Measurements from ENCODE around the gene FJX1.

Gene FJX1

DNA sequence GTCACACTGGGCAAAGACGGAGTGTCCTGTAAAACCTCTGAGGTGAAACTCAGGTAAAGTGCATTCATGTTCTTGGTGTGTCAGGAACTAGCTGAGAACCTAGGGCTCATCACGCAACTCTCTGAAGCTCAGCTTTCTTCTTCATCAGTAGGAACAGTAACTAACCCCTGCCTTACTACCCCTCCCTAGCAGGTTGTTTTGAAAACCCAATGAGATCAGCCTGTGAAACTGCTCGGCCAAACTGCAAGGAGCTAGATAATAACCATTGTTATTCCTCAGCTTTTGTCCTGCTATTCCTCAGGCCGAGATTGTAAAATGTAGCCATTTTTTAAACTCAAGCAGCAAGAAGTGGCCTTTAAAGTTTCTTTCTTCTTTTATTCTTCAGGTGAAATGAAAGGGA is 9.8 kb upstream of the FJX1 start:
- DNase-seq (ENCODE audit: low read depth), result no peak

DNA sequence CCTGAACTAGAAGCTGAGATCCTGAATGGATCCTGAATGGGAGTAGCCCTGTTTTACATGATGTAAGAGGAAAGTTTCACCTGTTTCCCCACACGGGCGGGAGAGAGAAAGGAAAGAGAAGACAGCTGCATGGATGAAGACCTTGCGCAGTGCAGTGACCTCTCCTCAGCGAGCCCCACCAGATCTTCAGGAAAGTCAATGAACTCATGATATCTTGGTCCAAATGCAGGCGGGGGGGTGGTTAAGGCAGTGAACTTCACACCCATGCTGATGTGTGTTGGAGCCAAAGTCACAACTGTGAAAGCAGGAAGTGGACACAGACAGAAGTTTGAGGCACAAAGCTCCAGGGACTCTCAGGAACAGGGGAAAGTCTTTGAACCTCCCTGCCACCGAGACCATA is 8.6 kb upstream of the FJX1 start:
- no peak for DNase-seq (ENCODE audit: low read depth)

DNA sequence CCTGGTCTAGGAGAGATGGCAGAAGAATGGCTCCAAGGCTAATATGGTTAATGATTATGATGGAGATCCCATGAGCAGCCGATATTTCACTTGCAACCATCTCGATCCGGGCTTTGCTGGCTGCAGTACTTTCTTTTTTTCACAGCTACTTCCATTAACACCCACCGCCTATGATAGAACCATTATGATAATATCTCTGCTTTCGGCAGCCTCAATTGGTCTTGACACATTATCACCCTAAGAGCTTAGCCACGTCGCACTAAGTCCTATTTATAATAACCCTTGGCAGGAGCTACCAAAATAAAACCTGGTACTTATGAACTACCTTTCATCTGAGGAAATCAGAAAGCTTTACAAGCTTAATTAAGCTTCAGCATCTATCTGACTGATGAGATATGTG is 7.6 kb upstream of the FJX1 start:
- DNase-seq (ENCODE audit: low read depth), result no peak

DNA sequence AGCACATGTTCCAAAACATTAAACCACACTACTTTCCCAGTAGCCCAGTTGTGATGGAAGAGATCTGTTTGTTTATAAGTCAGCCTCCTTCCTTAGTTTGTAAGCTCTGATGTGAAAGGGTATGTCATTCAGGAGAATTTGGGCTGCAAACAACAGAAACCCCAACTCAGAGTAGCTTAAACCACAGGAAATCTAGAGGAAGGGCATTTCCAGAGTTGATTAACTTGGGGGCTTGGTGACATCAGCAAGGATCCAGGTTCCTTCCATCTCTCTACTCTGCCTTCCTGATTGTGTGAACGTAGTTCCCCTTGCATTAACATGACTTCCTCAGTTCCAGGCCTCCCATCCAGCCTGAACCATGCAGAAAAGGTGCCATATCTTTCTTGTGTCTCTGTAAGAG is 6.5 kb upstream of the FJX1 start:
- DNase-seq (ENCODE audit: low read depth), result no peak

DNA sequence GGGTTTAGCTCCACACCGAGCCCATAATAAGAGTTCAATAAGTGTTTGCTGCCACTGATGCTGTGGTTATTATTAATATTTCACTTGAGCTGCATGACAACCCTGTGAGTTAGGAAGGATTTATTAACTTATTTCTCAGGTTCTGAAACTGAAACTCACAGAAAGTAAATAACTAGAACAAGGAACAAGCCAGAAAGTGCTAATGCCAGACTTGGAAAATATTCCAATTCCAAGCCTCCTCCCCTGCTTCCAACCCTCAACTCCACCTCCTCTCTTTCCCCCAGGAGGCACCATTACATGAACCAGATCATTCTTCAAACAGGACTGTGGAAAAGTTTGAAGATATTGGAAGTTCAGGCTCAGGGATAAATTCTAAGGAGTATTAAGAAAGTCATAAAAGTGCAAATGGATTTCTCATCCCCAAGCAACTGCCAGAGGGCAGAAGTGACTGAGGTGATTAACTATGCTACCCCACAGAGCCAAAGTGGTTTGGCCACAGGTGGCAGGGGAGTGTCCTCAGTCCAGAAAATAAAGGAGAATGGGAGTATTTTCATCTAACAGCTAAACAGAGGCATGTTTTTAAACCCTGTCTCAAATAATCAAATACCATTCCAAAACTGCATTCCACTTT is 3.2 kb upstream of the FJX1 start:
- no peak for DNase-seq (ENCODE audit: low read depth)

DNA sequence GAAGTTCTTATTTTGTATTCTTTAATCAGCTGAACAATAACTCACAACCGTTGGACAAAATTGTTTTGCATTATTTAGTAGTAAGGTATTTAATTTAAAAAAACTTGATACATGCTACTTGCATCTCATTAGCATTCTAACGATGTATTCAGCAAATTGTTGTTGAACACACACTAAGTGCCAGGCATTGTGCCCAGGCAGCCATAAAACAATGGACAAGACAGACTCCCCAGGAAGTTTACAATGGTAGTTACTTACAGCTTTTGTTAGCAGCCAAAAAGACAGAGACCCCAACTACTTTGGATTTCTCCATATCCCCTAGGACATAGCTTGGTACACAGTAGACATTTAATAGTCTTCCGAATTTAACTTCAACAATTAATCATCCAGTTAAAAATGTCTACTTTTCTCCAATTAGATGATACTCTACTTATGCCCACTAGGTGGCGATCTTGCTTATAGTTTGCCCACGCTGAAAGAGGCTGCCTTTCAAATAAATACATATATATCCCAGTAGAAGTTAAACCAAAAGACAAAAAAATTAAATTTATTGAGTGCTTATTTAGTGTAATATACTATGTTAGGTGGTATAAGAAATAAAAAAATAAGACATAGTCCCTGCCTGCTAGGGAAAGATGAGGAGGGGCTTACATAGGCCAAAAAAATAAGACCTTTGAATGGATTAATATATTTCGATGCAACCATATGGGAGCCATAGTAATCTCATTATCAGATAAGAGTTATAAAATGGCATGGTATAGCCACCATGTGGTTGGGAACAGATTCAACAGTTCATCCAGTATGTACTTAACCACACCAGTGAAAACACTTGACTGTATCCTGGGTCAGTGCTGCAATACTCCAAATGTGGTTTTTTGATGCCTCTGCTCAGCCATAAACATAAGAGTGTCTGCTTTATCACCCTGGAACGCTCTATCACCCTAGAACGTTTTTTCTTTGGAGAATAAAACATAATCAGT is 2.0 kb upstream of the FJX1 start:
- no peak for DNase-seq (ENCODE audit: low read depth)

DNA sequence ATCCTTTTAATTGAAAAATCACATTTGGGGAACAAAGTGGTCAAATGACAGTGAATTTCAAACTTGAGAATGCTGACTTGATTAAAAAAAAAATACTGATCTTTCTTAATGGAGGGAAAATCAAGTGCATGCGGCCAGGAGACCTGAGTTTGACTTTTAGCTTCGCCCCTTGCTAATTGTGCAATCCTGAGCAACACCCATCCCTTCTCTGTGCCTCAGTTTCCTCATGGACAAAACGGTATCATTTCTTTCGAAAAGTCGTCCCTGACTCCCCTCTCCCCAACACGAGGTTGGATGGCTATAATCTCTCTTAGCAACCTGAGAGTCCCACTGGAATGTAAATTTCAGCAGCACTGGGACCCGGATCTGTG is 959 bp upstream of the FJX1 start:
- no peak for DNase-seq (ENCODE audit: low read depth)

DNA sequence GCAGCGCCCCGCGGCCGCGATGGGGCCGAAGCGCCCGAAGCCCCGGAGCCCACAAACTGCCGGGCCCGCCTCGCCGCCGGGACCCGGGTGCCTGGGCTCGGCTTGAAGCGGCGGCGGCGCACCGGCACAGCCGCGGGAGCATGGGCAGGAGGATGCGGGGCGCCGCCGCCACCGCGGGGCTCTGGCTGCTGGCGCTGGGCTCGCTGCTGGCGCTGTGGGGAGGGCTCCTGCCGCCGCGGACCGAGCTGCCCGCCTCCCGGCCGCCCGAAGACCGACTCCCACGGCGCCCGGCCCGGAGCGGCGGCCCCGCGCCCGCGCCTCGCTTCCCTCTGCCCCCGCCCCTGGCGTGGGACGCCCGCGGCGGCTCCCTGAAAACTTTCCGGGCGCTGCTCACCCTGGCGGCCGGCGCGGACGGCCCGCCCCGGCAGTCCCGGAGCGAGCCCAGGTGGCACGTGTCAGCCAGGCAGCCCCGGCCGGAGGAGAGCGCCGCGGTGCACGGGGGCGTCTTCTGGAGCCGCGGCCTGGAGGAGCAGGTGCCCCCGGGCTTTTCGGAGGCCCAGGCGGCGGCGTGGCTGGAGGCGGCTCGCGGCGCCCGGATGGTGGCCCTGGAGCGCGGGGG is 346 bp downstream of the FJX1 start:
- DNase-seq (ENCODE audit: low read depth), result no peak

DNA sequence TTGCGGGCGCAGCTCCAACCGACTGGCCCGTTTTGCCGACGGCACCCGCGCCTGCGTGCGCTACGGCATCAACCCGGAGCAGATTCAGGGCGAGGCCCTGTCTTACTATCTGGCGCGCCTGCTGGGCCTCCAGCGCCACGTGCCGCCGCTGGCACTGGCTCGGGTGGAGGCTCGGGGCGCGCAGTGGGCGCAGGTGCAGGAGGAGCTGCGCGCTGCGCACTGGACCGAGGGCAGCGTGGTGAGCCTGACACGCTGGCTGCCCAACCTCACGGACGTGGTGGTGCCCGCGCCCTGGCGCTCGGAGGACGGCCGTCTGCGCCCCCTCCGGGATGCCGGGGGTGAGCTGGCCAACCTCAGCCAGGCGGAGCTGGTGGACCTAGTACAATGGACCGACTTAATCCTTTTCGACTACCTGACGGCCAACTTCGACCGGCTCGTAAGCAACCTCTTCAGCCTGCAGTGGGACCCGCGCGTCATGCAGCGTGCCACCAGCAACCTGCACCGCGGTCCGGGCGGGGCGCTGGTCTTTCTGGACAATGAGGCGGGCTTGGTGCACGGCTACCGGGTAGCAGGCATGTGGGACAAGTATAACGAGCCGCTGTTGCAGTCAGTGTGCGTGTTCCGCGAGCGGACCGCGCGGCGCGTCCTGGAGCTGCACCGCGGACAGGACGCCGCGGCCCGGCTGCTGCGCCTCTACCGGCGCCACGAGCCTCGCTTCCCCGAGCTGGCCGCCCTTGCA is 1.0 kb downstream of the FJX1 start:
- DNase-seq (ENCODE audit: low read depth), result no peak

DNA sequence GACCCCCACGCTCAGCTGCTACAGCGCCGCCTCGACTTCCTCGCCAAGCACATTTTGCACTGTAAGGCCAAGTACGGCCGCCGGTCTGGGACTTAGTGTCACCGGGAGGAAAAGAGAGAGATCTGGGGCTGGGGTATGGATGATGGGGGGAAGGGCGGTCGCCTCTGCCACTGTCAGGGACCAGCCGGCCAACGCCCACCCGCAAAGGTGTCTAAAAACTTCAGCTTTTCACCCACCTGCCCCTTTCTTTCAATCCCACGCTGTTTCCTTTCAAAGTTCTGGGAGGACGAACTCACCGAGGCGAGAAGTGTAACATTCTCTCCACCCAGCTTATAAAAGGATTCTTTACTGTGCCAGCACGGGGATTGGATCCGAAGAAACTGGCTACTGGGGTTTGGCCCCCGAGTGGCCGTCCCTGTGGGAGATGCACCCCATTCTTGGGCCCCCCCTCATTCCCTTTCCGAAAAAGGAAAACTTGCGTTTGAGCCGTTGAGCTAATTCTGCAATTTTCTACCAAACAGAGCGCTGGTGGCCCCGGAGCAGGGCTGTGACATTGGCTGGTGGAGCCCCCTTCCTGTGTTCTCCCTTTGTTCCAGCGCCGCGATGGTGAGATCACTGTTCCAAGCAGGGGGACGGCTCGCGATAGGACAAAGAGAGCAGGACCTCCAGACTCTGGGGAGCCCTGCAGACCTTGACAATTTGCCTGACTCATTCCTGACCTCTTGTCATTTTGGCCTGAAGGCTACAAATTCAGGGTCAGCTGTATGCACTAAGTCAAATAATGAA is 1.8 kb downstream of the FJX1 start:
- no peak for DNase-seq (ENCODE audit: low read depth)

DNA sequence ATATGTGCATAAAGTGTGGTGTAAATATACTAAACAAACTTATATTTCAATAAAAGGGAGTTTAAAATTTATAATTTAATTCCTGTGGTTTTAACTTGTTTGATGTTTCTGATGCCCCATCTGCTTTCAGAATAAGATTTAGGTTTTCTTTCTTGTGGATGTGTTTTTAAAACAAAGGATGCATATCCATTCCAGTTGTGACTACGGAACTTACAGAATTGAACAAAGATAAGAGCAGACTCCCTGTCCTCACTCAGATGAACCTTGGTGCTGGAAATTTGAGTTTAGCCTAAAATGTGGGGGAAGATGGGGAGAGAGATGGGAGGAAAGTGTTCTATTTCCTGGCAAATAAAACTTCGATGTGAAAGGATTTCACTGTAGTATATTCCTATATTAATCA is 2.5 kb downstream of the FJX1 start:
- DNase-seq (ENCODE audit: low read depth), result no peak

DNA sequence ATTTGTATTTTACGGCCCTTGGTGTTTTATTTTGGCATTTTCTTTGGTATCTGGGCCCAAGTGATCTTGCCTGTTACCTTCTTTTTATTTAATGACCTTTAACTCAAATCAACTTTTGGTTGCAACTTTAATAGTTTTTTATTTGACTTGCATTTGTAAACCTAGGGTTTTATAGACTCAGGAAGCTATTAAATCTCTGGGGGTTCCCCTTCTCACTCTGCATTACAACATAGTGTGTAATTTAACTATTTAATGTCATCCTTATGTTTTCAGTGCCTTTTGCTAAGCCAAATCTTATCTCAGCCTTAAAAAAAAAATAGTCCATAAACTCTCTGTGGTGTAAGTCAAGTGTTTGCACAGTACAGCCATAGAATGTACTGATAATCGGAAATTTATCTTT is 3.4 kb downstream of the FJX1 start:
- DNase-seq (ENCODE audit: low read depth), result no peak

DNA sequence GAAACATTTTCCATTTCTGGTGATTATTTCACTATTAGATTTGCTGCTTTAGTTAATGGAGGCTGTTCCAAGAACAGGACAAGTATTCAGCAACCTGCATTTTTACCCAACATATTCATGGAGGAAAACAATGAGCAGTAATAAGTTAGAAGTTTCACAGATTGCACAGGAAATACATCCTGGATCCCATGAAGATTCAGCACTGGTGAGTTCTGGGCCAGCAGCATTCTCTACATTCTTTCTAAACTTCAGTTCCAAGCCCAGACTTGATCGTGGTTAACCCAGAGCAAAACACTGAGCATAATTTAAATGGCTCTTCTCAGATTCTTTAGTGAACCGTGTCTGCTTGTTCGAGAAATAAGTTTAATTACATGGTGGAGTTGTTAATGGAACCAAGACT is 3.8 kb downstream of the FJX1 start:
- DNase-seq (ENCODE audit: low read depth), result no peak

DNA sequence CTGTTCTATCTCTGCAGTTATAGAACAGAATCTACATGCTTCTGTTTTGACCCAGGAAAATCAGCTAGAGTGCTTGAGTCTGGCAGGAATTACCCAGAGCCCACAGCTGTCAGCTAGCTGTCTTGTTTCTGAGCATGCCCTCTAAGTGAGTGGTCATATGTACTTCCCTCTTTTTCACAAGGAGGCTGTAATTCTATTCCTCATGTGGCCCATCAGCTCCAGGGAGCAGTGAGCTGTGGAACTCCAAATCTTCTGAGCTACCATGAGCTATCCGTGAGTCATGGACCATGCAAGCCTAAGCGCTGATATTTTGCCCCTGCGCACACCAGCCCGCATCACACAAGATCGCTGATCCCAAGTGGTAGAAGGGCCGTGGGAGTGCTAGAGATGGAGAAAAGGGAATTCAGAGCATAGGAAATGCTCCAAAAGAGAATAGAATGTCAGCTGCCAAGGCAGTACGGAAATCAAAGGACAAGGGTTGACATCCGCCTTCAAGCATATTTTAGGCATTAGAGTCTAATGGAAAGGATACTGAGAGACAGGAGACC is 5.4 kb downstream of the FJX1 start:
- DNase-seq (ENCODE audit: low read depth), result no peak

DNA sequence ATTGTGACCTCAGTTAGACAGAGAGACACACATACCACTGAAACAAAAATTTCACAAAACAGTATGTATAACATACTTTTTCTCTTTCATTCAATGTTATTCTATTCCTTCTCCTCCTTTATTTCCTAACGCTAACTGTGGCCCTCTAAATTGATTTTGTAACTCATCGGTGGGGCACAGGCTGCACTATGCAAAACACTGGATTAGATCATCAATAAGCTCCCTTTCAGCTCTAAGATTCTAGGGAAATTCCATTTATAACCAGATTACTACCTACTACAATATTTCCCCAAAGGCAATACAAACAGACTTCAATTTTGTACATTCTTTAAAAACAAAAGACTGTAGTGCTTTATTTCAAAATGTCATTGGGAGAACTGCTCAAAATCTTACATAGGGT is 6.1 kb downstream of the FJX1 start:
- DNase-seq (ENCODE audit: low read depth), result no peak

DNA sequence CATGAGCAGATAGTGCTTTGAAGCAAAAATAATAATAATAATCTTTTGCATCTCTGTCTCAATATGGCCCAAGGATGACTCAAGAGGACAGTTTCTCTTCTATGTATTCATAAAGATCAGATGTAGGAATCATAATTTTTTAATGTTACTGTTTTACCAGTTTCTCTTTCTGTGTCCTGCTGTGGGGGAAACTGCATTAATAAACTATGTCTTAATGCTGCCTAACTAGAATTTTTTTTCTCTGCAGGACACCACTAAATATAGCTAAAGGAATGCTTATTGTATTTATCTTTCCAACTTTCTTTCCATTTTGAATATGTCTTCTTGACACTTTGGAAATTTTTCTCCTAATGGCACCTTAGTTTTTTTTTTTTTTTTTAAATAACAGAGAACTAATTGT is 6.5 kb downstream of the FJX1 start:
- DNase-seq (ENCODE audit: low read depth), result no peak

DNA sequence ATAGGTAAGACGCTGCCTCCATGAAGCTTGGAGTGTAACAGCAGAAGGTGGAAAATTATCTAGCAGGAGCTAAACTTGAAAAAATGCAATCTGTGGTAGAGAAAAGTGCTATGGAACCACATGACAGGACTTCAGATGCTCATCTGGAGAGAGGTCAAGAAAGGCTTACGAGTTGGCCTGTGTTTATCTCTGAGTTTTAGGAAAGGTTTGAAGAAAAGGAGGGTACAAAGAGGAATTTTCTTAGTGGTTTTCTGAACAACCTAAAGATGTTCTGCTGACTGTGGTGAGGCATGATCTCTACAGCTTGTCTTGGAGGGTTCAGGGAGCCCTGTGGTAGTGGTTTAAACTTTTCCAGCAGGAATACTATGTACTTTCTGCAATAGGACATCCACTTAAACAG is 8.2 kb downstream of the FJX1 start:
- no peak for DNase-seq (ENCODE audit: low read depth)

DNA sequence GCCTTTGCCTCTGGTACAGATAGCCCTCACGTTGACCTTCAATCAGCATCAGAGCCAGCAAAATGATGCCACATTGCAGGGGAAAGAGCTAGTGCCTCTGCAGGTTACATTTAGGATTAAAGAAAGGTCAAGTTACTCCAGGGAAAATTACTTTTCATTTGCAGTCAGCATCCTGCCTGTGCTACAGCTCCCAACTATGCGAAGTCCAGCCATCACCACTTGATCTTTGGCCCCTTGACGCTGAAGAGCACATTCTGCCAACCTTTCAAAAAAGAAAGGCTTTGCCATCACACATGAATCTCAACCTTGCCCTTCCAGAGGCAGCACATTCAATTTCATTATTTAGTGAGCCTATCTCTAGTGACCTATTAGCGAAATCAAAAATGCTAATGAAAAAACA is 11.3 kb downstream of the FJX1 start:
- DNase-seq (ENCODE audit: low read depth), result no peak

DNA sequence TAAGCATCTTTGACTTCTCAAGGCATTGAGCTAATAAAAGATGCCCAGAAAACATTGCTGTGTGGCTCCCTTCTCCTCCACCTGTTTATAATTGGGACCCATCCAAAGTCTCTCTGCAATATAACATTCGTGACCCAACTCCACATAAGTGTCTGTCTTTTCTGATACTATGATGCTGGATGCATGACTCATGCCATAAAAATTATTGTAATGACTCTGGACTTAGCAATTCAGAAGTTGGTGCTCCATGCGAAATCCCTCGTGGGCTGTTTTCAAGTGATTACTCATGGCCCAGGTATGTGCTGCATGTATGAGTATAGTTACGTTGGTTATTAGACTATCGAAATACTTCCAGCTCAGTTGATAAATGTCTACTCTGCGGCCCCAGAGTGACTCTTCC is 11.7 kb downstream of the FJX1 start:
- DNase-seq (ENCODE audit: low read depth), result no peak

DNA sequence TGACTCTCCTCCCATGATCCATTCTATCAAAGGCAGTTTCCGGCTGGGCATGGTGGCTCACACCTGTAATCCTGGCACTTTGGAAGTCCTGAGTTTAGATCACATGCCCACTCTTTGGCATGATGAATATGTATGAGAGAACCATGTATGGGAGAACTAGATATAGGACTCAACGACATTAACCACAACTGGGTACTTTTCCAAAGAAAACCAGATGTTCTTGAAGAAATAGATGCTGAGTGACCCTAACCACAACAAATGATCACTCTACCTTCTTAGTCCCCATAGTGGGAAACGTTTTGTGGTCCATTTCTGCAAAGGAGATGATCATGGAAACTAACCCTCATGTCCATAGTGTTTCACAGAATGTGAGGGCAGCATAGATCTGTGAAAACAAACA is 13.6 kb downstream of the FJX1 start:
- DNase-seq (ENCODE audit: low read depth), result no peak

DNA sequence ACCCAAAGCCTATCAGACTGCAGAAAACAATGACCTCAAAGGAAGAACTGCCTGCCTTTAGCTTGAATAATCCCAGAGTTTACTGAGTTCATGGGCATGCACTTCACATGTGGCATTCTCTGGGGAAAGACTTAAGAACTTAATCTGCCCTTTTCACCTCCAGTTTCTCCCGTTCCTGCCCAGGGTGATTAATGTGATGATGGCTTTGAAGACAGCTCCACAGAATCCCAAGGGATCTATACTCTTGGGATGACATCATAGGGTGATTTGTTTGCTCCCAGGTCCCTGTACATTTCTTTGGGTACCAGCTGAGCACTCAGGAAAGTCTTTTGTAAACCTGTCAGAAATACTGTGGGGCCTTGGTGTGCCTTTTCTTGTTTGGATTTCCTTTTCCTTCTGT is 14.0 kb downstream of the FJX1 start:
- no peak for DNase-seq (ENCODE audit: low read depth)

Measured in activated T-cell treated with anti-CD3 and anti-CD28 coated beads for 1 hour (primary cell).